Measurements from ENCODE around the gene MYBBP1A. TPM values are rescaled to one million over a fixed set of nuclear protein-coding genes. Genes with fewer than 3 reads are reported as not detected.
A peak's percentile ranks its signal among the peaks of the same experiment; 100 is the strongest.

MYBBP1A gene
- total and polyA plus RNA-seq, 2 of the 13 experiments (the other 11 are each of a cell fraction or from before 2014, with no cell fraction given) = 18.6 to 54.8 TPM

GRCh38 chr17:4520060-4520893, 34.9 kb downstream of the MYBBP1A start:
- no peaks in the 10 kb centered on the region for H3K9me3 ChIP-seq (ENCODE audit: low read length)
- ATAC-seq = no peak
- ChIA-PET POLR2A (no interaction called here), CTCF (ENCODE audit: low intra/inter-chr PET ratio, low total read pairs) (no interaction called here)
- H3K27me3 ChIP-seq (ENCODE audit: control insufficient read depth in 1 of 2, insufficient read depth in 2 of 2, low read length in 2 of 2) = peaks cover 4 to 67% of the 10 kb centered on the region in 2 experiments
- peaks cover 15% of the 10 kb centered on the region for H3K4me1 ChIP-seq (ENCODE audit: insufficient read depth, low read length)
- H3K4me2 ChIP-seq (ENCODE audit: low read depth, low read length) = no peak overlapping the region
- no peak overlapping the region for H3K27ac ChIP-seq (ENCODE audit: extremely low read length, insufficient read depth, low read length)
- no peaks in the 10 kb centered on the region for H3K36me3 ChIP-seq (replicated peaks in 1 of 2; ENCODE audit: control insufficient read depth in 1 of 2, insufficient read depth in 2 of 2, low read length in 2 of 2)
- H3K79me2 ChIP-seq (ENCODE audit: insufficient read depth, low read length) = no peaks in the 10 kb centered on the region
- FAIRE-seq = no peak
- BruUV-seq (replicated peaks) = no TSS peak
- H3K4me3 ChIP-seq (replicated peaks in 1 of 3; ENCODE audit: insufficient read depth in 1 of 3, low read depth in 2 of 3, low read length in 3 of 3) = peak overlapping the region in 1 of 3 experiments; percentile 44; a peak in 1 of 6 replicates
- WGBS (ENCODE audit: low lambda C conversion rate) = 58% methylated on average over 14 of the region's 19 CpGs
- TF ChIP-seq ZC3H4 (CRISPR knock-in tag; IDR thresholded peaks at IDR 0.05; ENCODE audit: borderline replicate concordance) (no peak), ZNF550 (CRISPR knock-in tag; IDR thresholded peaks at IDR 0.05; ENCODE audit: borderline replicate concordance) (no peak), SP2 (CRISPR knock-in tag; IDR thresholded peaks at IDR 0.05) (no peak), ZNF3 (CRISPR knock-in tag; IDR thresholded peaks at IDR 0.05) (no peak), NONO (IDR thresholded peaks at IDR 0.05) (no peak), NONO (CRISPR knock-in tag; conservative IDR thresholded peaks at IDR 0.05) (no peak), ZNF207 (IDR thresholded peaks at IDR 0.05; ENCODE audit: borderline replicate concordance) (no peak), EP300 (IDR thresholded peaks at IDR 0.05; ENCODE audit: low read depth in 2 of 2, low read length in 2 of 2) (no peak), EP300 (CRISPR knock-in tag; IDR thresholded peaks at IDR 0.05; ENCODE audit: borderline replicate concordance) (no peak), MNT (IDR thresholded peaks at IDR 0.05) (no peak)
- intact Hi-C loops (cut with micrococcal nuclease; ENCODE audit: unreplicated experiment) = no loop called here
- no peak for DNase-seq (ENCODE audit: low spot score)
- no peak overlapping the region for H3K9ac ChIP-seq (ENCODE audit: insufficient read depth, low read depth, low read length)
- H4K20me1 ChIP-seq (ENCODE audit: insufficient read depth, low read length) = no peaks in the 10 kb centered on the region
- in situ Hi-C loops (cut with HindIII; ENCODE audit: extremely low pct_ligation_motif_present, low pct_unique_long_range_greater_than_20kb) = no loop called here
- no peak overlapping the region for H2AFZ ChIP-seq (ENCODE audit: low read length)
